GM12873 (cell line): ENCODE measurements around the gene GPX7.

Source experiments
- CTCF ChIP-seq: IDR thresholded peaks from 2 replicates; pipeline ENCODE4 v1.5.1; 2012; ENCODE audit warnings: low read depth, mild to moderate bottlenecking, moderate library complexity, low read length, control low read depth; ENCODE audit not compliant: insufficient read depth; ENCODE audit errors: missing control alignments

Gene GPX7

GRCh38 chr1:52636721-52637695, 34.8 kb downstream of the GPX7 start:
- TF ChIP-seq CTCF, result no peak

GRCh38 chr1:52637946-52638345, 35.8 kb downstream of the GPX7 start:
- no peak for TF ChIP-seq CTCF

DNA sequence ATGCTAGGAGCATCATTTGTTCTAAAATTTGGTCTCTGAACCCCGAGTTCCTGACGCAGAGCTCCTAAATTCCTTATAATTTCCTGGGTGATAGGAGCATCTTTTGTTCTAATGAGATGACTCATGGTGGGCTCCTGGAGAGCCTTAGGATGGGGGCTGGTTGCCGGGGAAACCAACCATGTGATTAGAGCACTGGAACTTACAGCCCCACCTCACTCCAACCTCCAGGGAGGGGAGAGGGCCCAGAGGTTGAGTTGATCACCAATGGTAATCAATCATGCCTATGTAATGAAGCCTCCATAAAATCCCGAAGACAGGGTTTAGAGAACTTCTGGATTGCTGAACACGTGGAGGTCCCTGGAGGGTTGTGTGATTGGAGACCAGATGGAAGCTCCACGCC, 38.5 kb downstream of the GPX7 start:
- TF ChIP-seq CTCF, result no peak

- no peak for TF ChIP-seq CTCF
These were observed 39.1 kb downstream of the GPX7 start for GRCh38 chr1:52641307-52641706.

- TF ChIP-seq CTCF, result no peak
These were observed 43.1 kb downstream of the GPX7 start for GRCh38 chr1:52645261-52645660.

GRCh38 chr1:52651904-52652303, 49.7 kb downstream of the GPX7 start:
- TF ChIP-seq CTCF, result no peak

DNA sequence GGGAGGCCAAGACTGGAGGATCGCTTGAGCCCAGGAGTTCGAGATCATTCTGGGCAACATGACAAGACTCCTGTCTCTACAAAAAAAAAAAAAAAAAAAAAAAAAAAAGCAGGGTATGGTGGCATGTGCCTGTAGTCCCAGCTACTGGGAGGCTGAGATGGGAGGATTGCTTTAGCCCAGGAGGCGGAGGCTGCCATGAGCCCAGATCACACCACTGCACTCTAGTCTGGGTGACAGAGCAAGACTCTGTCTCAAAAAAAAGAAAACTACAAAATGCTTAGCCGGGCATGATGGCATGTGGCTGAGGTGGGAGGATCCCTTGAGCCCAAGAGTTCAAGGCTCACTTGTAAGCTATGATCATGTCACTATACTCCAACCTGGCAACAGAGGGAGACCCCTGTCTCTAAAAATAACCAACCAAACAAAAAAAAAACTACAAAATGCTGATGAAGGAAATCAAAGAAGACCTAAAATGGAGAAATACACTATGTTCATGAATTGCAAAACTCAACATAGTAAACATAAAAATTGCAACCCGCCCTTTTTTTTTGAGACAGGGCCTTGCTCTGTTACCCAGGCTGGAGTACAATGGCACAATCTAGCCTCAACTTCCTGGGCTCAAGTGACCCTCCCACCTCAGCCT, 51.2 kb downstream of the GPX7 start:
- no peak for TF ChIP-seq CTCF
